ENCODE measurements around the gene VDAC1. TPM values are rescaled to one million over a fixed set of nuclear protein-coding genes. Genes with fewer than 3 reads are reported as not detected.

VDAC1 gene
- total and polyA plus RNA-seq, 2 donors (not counting 3 experiments of a cell fraction or from before 2014, with no cell fraction given), result 116 to 247 TPM

DNA sequence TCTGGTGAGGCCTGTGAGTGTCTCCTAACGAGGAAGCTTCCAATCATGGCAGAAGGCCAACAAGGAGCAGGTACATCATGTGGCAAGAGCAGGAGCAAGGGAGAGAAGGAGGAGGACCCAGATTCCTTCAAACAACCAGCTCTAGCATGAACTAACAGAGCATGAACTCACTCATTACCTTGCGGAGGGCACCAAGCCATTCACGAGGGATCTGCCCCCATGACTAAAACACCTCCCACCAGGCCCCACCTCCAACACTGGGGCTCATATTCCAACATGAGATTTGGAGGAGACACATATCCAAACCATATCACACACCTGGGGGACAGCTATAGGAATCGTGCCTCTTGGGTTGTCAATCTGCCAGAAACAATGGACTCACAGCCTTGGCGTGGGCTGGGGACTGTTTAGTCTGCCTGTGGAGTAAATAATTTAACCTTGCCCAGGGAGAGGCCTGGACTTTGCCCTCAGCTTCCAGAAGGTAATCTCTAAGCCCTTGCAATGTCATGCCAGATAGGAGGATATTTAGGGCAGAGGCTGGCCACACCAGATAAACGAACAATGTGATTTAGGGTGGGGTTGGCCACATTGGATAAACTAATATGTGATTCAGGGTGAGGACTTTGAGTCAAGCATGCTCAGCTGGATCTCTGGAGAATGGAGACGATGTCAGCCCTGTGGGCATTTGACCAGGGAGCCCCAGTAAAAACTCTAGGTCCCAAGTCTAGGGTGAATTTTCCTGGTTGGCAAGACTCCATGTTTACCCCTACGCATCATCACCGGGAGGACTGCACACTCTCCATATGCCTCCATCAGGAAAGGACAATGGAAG is 13.6 kb upstream of the VDAC1 start:
- Histone ChIP-seq H3K4me2 (ENCODE audit: insufficient read depth, low read length) (no peak overlapping the region), H3K79me2 (ENCODE audit: control insufficient read depth, insufficient read depth, low read length) (no peaks in the 10 kb centered on the region), H3K27ac (ENCODE audit: insufficient read depth, low read depth, low read length) (no peak overlapping the region), H3K9me3 (replicated peaks; ENCODE audit: control insufficient read depth, insufficient read depth, low read length) (no peaks in the 10 kb centered on the region), H3K27me3 (ENCODE audit: control insufficient read depth in 2 of 2, insufficient read depth in 2 of 2, low read length in 2 of 2) (peaks cover 0 to 3% of the 10 kb centered on the region in 2 experiments), H3K9me1 (replicated peaks; ENCODE audit: control insufficient read depth, extremely low read depth, insufficient read depth, low read length) (no peaks in the 10 kb centered on the region), H3K4me3 (replicated peaks in 1 of 3; ENCODE audit: insufficient read depth in 1 of 3, low read depth in 1 of 3, low read length in 3 of 3) (no peak overlapping the region), H2AFZ (ENCODE audit: low read depth, low read length) (no peak overlapping the region), H3K4me1 (ENCODE audit: control insufficient read depth, extremely low read depth, insufficient read depth, low read length) (no peaks in the 10 kb centered on the region), H4K20me1 (replicated peaks; ENCODE audit: control insufficient read depth, extremely low read depth, insufficient read depth, low read length) (no peaks in the 10 kb centered on the region), H3K36me3 (ENCODE audit: control insufficient read depth in 2 of 2, extremely low read depth in 1 of 2, insufficient read depth in 2 of 2, low read length in 2 of 2) (no peaks in the 10 kb centered on the region), H3K9ac (replicated peaks; ENCODE audit: extremely low read depth, insufficient read depth, low read length) (no peak overlapping the region)
- intact Hi-C loops (cut with micrococcal nuclease) (no loop called here), dilution Hi-C loops (cut with MboI; ENCODE audit: extremely low pct_ligation_motif_present, low sequenced_read_pairs) (no loop called here)
- no TSS peak for BruUV-seq (replicated peaks)
- ChIA-PET POLR2A (no interaction called here), CTCF (interaction anchor here (0.9 to 2.3 kb wide), 3 partner anchors 12 to 21 kb away, joined by 3 to 12 read pairs (median 8); no protein-coding TSS in a partner anchor)
- no peak for FAIRE-seq
- no peak for DNase-seq (ENCODE audit: low read depth, low spot score)
- no peak for TF ChIP-seq POLR2A (IDR thresholded peaks at IDR 0.05; ENCODE audit: low read depth, low read length)
- TF ChIP-seq POLR2AphosphoS5 (IDR thresholded peaks at IDR 0.05; ENCODE audit: insufficient read depth, low read depth, low read length), result no peak
- TF ChIP-seq GATA2 (IDR thresholded peaks at IDR 0.05; ENCODE audit: insufficient read depth, insufficient read length, low read depth, low read length), result no peak
- TF ChIP-seq JUN (IDR thresholded peaks at IDR 0.05; ENCODE audit: borderline replicate concordance, insufficient read depth, insufficient read length, low read depth), result no peak
- TF ChIP-seq, protein P1, sequence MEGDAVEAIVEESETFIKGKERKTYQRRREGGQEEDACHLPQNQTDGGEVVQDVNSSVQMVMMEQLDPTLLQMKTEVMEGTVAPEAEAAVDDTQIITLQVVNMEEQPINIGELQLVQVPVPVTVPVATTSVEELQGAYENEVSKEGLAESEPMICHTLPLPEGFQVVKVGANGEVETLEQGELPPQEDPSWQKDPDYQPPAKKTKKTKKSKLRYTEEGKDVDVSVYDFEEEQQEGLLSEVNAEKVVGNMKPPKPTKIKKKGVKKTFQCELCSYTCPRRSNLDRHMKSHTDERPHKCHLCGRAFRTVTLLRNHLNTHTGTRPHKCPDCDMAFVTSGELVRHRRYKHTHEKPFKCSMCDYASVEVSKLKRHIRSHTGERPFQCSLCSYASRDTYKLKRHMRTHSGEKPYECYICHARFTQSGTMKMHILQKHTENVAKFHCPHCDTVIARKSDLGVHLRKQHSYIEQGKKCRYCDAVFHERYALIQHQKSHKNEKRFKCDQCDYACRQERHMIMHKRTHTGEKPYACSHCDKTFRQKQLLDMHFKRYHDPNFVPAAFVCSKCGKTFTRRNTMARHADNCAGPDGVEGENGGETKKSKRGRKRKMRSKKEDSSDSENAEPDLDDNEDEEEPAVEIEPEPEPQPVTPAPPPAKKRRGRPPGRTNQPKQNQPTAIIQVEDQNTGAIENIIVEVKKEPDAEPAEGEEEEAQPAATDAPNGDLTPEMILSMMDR (IDR thresholded peaks at IDR 0.05; ENCODE audit: extremely low read depth in 1 of 2, insufficient read depth in 1 of 2, low read depth in 1 of 2, low read length in 2 of 2), result no peak
- no peak for TF ChIP-seq MYC (IDR thresholded peaks at IDR 0.05; ENCODE audit: low read depth, low read length)
- no peak for TF ChIP-seq FOS (IDR thresholded peaks at IDR 0.05; ENCODE audit: borderline replicate concordance, insufficient read depth, low read length)
- no peak for TF ChIP-seq EZH2 (IDR thresholded peaks at IDR 0.05; ENCODE audit: borderline replicate concordance, low read depth, low read length, severe bottlenecking)
- no peak for TF ChIP-seq MAX (IDR thresholded peaks at IDR 0.05; ENCODE audit: insufficient read depth, insufficient read length)

Measured in endothelial cell of umbilical vein (primary cell).